ENCODE data around the gene RDH13.
"Not testable (repeated sequence)": the region's sequence is repeated elsewhere in the genome, so short reads cannot be mapped to it uniquely, and the experiment has no call there.

The RDH13 gene

GRCh38 chr19:55044771-55045716, 17.9 kb downstream of the RDH13 start:
- DNase-seq (ENCODE audit: low read depth in 2 of 2), result no peak

GRCh38 chr19:55044286-55044685, 18.7 kb downstream of the RDH13 start:
- DNase-seq (ENCODE audit: low read depth in 2 of 2), result no peak

- no peak for DNase-seq (ENCODE audit: low read depth in 2 of 2)
These were observed 20.3 kb downstream of the RDH13 start for GRCh38 chr19:55042688-55043087.

GRCh38 chr19:55042344-55042678, 20.6 kb downstream of the RDH13 start:
- no peak for DNase-seq (ENCODE audit: low read depth in 2 of 2)

- DNase-seq (ENCODE audit: low read depth in 2 of 2), result no peak
These were observed 21.2 kb downstream of the RDH13 start for GRCh38 chr19:55041627-55042343.

GRCh38 chr19:55041244-55041626, 21.7 kb downstream of the RDH13 start:
- no peak for DNase-seq (ENCODE audit: low read depth in 2 of 2)

GRCh38 chr19:55040654-55041053, 22.3 kb downstream of the RDH13 start:
- not testable (repeated sequence) for DNase-seq (ENCODE audit: low read depth in 2 of 2)

- not testable (repeated sequence) for DNase-seq (ENCODE audit: low read depth in 2 of 2)
These were observed 25.3 kb downstream of the RDH13 start for GRCh38 chr19:55037603-55038002.

- DNase-seq (ENCODE audit: low read depth in 2 of 2), result no peak
These were observed 26.9 kb downstream of the RDH13 start for GRCh38 chr19:55036058-55036457.

GRCh38 chr19:55034751-55035150, 28.2 kb downstream of the RDH13 start:
- DNase-seq (ENCODE audit: low read depth in 2 of 2), result no peak

GRCh38 chr19:55032976-55033643, 29.8 kb downstream of the RDH13 start:
- not testable (repeated sequence) for DNase-seq (ENCODE audit: low read depth in 2 of 2)

GRCh38 chr19:55032170-55032800, 30.7 kb downstream of the RDH13 start:
- no peak for DNase-seq (ENCODE audit: low read depth in 2 of 2)

GRCh38 chr19:55031178-55031577, 31.8 kb downstream of the RDH13 start:
- DNase-seq (ENCODE audit: low read depth in 2 of 2), result no peak

- DNase-seq (ENCODE audit: low read depth in 2 of 2), result no peak
These were observed 34.2 kb downstream of the RDH13 start for GRCh38 chr19:55028757-55029156.

- no peak for DNase-seq (ENCODE audit: low read depth in 2 of 2)
These were observed 35.2 kb downstream of the RDH13 start for GRCh38 chr19:55027472-55028337.

GRCh38 chr19:55027140-55027471, 35.8 kb downstream of the RDH13 start:
- DNase-seq (ENCODE audit: low read depth in 2 of 2), result not testable (repeated sequence)

GRCh38 chr19:55024111-55024510, 38.8 kb downstream of the RDH13 start:
- DNase-seq (ENCODE audit: low read depth in 2 of 2), result no peak

GRCh38 chr19:55020351-55020750, 42.6 kb downstream of the RDH13 start:
- DNase-seq (ENCODE audit: low read depth in 2 of 2), result not testable (repeated sequence)

- no peak for DNase-seq (ENCODE audit: low read depth in 2 of 2)
These were observed 44.3 kb downstream of the RDH13 start for GRCh38 chr19:55018633-55019032.

GRCh38 chr19:55018216-55018615, 44.7 kb downstream of the RDH13 start:
- DNase-seq (ENCODE audit: low read depth in 2 of 2), result no peak

GRCh38 chr19:55016017-55016416, 46.9 kb downstream of the RDH13 start:
- no peak for DNase-seq (ENCODE audit: low read depth in 2 of 2)
